GM12892 (cell line): ENCODE measurements around the gene OR5B21.

Experiments
- POLR2A ChIP-seq: IDR thresholded peaks from 2 replicates; pipeline ENCODE4 v1.6.1; 2011; ENCODE audit warnings: low read depth, low read length, control low read depth
- TAF1 ChIP-seq: IDR thresholded peaks from 2 replicates; pipeline ENCODE4 v1.6.1; 2011; ENCODE audit warnings: low read depth, mild to moderate bottlenecking, control low read depth, low read length, borderline replicate concordance

- TF ChIP-seq POLR2A, result no peak
- TF ChIP-seq TAF1, result no peak
Observed at GRCh38 chr11:58503361-58503856, 4.5 kb downstream of the OR5B21 start.
